Activated T-cell treated with anti-CD3 and anti-CD28 coated beads for 48 hours (primary cell): ENCODE data around the gene MLEC.

ENCODE experiments used
- DNase-seq: peaks from one replicate; pipeline ENCODE4 v3.0.0-alpha.2; 2020; ENCODE audit warnings: low read depth

MLEC gene, protein sequence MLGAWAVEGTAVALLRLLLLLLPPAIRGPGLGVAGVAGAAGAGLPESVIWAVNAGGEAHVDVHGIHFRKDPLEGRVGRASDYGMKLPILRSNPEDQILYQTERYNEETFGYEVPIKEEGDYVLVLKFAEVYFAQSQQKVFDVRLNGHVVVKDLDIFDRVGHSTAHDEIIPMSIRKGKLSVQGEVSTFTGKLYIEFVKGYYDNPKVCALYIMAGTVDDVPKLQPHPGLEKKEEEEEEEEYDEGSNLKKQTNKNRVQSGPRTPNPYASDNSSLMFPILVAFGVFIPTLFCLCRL

DNA sequence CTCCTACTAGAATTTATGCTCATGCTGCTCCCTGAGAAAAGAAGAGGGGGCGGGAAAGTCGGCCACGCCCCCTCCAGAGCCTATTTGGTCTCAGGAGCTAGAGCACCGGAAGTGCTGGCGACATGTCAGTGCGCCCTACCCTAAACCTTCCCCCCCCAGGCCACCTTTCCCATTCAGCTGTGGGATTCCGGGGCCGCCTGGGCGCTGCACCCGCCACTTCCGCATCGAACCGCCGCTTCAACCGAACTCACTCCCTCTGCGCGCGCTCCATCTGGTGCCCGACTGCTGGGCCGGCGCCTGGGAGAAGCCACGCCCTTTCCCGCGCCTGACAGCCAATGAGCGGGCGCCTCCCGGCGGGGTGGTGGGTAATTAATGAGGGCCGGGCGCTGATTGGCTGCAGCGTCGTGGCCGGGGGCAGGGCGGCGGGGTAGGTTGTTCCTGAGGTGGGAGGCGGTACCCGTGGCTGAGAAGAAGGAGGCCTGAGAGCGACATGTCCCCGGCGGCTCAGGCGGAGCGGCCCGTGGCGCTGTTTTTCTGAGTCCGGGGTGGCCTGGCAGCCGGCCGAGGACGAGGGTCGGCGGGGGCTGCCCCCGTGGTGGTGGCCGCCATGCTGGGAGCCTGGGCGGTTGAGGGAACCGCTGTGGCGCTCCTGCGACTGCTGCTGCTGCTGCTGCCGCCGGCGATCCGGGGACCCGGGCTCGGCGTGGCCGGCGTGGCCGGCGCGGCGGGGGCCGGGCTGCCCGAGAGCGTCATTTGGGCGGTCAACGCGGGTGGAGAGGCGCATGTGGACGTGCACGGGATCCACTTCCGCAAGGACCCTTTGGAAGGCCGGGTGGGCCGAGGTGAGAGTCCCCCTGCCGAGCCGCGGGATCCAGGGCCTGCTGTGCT lies at the start of gene MLEC:
Gene MLEC, plus strand, starts transcription at position 460 of the 888 bp plus-strand sequence. Its CDS starts 148 bp downstream, at position 608.
- peak; percentile 100 for DNase-seq

DNA sequence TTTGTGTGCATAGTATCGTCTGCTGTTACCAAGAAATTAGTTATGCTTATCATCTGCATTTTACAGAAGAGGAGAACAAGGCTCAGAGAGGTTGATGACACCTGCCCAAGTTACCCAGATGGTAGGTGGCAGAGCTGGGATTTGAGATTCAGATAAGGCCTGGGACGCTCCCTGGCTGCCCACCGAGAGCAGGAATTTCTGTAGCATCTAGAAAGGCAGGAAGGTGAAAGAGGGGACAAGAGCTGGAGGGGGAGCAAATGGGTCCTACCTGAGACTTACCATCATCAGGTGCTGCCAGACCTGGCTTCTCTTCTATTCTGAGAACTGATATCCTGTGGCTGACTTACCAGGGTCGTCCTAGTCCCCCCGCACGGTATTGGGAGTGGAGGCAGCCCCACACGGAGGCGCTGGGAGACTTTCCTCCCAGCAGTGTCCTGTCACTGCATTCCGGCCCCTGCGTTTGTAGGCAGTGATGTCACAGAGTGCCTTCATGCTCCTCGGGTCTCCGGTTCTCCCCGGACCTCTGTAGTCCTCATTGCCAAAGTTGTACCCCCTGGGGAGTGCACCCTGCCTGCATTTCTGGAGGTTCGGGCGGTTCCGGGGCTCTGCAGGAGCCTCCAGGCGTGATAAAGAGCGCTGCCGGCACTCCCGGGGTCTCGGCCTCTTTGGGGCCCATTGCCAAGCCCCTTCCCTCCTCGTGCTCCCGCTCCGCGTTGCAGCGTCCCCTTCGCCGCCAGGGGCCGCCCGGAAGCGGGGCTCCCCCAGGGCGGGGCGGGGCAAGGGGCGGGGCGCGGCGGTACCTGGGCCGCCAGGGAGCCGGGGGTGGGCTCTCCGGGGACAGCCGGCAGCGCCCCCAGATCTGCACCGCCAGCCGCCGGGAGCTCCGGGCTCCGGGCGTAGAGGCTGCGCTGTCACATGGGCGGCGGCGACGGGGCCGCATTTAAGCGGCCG lies 46.9 kb upstream of the MLEC start, which contains the start of gene CABP1:
Gene CABP1, plus strand, starts transcription at position 856 of the 951 bp plus-strand sequence. Its CDS starts 60 bp downstream, at position 916.
- DNase-seq: peak; percentile 71

DNA sequence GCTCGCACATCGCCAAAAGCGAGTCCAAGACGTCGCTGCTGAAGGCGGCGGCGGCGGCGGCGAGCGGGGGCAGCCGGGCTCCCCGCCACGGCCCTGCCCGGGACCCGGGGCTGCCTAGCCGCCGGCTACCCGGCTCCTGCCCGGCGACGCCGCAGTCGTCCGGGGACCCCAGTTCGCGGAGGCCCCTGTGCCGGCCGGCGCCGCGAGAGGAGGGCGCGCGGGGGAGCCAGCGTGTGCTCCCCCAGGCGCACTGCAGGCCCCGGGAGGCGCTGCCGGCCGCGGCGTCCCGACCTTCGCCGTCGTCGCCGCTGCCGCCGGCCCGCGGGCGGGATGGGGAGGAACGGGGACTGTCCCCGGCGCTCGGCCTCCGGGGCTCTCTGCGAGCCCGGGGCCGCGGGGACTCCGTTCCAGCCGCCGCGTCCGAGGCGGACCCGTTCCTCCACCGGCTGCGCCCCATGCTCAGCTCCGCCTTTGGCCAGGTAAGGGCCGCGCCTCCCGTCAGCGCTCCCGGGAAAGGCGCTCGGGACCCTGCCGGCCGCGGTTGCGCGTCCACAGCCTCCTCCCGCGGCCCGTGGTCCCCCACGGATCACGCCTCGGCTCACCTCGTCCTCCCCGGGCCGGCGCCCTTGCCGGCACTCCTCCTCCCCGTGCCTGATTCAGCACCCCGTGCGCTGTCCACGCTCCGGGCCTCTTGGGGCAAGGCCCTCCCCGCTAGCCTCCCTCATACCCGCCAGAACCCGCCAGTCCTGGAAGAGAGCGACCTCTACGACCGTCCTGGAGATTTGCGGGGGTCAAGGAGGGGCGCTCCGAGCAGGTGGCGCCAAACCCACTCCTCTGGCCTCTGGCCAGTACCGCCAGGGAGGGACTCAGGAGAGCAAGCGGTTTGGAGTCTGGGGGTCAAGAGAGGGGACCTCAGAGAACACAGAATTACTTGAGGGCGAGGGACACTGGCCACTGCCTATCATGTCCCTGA lies 45.8 kb upstream of the MLEC start:
- peak; percentile 37 for DNase-seq

DNA sequence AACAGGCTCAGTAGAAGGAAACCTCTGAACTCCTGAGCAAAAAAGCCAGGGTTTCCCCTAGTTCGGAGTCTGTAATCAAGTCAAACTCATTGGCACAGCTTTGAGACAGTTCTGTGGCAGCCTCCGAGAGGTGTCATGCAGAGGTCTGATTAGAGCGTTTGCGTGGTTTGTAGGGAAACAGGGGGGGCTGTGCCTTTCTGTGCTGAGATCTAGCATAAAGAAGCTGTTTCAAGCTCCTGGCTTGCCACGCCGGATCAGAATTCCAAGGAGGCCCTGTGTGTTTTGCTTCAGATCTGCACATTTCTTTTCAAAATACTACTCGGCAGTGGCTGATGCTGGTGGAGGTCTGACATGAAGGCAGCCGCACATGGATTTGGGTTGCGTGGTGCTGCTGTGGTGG lies 44.8 kb upstream of the MLEC start:
- no peak for DNase-seq

DNA sequence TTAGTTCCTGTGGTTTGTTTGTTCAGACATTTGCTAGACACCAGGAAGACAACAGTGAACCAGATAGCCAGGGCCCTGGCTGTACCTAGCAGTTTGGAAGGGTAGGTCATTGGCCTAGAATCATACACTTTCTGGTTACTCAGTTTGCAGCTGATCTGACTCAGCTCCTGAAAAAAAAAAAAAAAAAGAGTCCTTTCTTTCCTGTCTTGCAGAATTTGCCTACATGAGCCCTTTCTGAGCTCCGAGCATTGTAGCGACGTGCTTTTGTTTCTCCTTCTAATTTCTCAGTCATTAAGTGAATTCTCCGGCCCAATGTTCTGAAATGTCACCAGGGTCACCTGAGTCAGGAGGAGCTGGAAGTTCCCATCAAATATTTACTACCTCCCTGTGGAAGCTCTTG lies 44.1 kb upstream of the MLEC start:
- DNase-seq: no peak

DNA sequence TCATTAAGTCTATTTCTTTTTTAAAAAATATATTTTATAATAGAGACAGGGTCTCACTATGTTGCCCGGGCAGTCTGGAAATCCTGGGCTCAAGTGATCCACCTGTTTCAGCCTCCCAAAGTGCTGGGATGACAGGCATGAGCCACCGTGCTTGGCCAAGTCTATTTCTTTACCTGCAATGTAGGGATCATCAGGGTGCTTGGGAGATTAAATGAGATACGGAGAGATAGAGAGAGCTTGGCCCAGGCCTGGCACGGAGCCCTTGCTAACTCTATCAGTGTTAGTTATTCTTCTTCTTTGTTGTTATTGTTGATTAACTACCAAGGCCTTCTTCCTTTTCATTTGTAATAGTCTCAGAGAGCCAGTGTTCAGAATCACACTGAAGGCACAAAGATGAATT lies 43.4 kb upstream of the MLEC start:
- no peak for DNase-seq

DNA sequence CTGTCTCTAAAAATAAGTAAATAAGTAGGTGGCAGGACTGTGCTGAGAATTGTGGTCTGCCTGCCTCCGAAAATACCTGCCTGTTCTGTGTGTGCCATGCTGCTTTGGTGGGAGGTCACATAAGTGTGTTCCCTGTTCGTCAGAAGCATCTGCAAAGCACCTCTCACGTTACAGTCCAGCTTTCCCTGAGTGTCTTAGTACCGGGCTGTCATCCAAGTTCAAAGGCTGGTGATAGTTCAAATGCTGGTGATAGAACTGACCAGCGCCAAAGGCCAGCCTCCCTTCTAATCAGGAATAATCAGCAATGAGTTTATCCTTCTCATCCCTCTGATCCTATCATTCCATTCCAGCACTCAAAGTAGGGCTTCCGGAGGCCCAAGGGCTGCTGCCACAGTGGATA lies 40.9 kb upstream of the MLEC start:
- no peak for DNase-seq

DNA sequence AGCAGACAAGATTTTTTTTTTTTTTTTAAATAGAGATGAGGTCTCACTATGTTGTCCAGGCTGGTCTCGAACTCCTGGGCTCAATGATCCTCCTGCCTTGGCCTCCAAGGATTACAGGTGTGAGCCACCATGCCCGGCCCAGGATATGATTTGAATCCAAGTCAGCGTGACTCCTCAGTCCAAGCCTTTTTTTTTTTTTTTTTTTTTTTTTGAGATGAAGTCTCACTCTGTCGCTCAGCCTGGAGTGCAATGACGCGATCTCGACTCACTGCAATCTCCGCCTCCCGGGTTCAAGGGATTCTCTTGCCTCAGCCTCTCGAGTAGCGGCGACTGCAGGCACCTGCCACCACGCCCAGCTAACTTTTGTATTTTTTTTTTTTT lies 39.6 kb upstream of the MLEC start:
- no peak for DNase-seq

DNA sequence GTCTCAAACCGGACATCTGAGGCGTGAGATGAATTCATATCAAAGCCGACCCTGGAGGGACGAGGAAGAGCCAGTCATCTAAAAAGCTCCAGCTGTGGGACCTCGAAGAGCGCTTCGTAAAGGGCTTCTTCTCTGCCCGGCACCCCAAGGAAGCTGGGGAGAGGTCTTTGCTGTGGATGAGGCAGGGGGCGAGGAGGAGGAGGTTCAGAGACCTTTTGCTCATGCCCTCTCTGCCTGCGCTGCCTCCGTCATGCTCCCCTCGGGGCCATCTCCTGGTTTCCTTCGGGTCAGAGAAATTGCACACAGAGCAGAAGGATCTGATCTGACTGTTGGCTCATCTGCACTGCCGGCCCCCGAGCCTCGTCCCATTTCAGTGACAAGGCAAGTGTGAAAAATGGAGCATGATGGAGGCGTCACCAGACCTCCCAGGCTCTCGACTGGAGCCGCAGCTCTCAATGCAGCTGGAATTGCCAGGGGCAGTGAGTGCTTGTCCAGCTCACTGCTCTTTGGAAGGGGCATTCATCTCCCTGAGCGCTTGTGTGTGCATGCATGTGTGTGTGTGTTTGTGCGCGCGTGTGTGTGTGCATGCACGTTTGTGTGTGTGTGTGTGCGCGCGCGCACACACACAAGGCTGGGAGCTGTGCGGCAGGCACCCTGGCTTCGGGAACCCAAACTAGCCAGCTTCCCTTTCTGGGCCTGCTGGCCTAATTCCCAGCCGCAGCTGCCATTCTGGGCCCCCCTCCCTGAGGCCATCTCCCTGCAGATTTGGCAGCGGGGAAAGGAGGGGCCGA lies 37.3 kb upstream of the MLEC start:
- DNase-seq: no peak

DNA sequence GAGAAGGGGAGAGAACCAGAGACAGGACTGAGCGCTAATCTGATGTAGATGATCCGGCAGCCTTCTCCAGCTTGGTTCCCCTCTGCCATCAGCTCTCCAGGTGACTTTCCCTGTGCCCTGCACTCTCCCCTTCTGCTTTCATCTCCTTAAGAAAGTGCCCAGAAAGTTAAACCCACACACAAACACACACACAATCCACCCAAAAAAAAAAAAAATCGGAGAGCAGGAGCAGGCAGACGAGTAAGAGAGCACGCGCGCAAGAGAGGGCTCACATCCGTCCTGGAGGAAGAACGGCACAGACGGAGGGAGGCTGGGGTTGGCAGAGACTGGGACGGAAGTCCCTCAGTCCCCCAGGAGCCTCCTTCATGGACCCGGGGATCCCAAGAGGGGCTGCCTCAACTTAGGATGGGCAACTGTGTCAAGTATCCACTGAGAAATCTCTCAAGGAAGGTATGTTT lies 36.7 kb upstream of the MLEC start:
- DNase-seq: no peak

DNA sequence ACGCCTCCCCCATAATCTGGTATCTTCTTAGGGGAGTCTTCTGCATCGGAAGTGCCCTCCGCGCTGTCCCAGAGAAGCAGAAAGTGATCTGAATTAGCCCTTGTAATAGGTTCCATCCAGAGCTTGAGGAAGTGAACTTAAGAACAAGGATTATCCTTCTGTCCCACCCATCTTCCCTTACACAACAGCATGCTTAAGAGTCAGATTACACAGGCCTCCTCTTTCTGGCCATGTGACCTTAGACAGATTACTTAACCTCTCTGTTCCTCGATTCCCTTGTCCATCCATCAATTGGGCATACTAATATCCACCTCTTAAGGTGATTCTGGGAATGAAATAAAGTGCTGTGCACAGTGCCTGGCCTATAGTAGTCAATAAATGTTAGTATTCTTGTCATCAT lies 35.1 kb upstream of the MLEC start:
- no peak for DNase-seq

DNA sequence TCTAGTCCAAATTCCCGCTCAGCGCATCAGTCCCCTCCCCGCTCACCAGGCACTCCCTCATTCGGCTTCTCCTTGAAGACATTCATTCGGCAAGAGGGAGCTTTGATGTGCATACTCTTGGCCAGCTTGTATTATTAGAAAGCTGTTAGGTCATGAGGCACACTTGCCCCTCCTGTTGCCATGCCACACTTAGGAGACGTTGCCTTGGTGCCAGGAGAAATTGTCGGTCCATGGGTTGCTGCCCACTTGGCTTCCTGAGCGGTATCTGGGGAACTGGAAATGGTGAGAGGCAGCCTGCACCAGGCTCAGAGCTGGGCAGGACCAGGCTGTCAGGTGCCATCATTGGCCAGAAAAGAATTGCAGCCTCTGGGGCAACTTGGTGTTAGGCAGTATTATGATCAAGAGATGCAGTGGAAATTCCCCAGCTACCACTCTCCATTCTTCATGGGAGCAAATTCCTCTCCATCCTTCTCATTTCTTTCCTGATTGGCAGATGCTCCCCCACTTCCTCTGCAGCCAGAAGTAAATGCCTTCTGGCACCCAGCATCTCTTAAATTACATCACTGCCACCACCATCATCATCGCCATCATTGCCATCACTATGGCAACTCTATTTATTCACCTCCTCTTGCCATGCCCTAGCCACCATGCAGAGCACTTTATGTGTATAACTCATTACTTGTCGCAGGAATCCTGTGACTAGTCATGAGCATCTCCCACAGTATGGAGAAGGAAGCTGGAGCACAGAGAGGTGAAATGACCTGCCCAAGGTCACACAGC lies 34.1 kb upstream of the MLEC start:
- no peak for DNase-seq

DNA sequence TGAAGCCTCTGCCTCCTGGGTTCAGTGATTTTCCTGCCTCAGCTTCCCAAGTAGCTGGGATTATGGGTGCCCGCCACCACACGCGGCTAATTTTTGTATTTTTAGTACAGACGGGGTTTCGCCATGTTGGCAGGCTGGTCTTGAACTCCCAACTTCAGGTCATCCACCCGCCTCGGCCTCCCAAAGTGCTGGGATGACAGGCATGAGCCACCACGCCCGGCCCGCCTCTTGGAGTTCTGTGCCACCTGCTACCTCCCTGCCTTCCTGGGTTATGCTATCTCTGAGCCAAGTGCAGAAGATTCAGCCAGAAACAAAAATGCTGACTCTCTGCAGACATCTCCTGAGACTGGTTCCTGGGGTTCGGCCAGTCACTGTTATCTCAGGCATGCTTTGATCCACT lies 33.3 kb upstream of the MLEC start:
- DNase-seq: no peak

DNA sequence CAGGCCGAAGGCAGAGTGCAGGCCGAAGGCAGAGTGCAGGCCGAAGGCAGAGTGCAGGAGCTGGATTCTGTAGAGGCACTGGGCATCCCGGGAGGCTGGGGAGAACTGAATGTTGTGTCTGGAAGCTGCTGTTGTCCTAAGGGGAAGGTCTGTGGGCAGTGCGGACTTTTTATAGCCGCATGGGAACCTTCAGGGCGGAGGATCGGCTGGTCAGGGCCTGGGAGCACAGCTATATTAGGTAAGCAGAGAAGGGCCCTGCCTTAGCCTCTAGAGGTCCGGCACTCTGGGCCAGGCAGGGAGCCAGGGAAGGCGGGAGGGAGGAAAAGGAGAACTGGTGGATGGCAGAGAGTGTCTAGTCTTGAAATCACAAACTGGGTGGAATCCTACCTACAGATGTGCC lies 32.3 kb upstream of the MLEC start:
- DNase-seq: no peak

DNA sequence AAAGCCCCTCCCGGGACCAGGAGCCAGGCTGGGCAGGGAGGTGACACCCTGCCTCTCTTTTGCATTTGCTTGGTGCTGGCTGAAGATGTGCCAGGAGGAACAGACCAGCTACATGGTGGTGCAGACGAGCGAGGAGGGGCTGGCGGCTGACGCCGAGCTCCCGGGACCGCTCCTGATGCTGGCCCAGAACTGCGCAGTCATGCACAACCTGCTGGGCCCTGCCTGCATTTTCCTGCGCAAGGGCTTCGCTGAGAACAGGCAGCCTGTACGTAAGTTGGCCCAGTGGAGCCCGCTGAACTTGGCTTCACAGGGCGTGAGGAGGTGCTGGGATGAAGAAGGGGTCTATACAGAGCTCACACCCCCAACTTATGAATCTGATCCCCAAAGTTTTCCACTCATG lies 30.9 kb upstream of the MLEC start:
- DNase-seq: no peak

DNA sequence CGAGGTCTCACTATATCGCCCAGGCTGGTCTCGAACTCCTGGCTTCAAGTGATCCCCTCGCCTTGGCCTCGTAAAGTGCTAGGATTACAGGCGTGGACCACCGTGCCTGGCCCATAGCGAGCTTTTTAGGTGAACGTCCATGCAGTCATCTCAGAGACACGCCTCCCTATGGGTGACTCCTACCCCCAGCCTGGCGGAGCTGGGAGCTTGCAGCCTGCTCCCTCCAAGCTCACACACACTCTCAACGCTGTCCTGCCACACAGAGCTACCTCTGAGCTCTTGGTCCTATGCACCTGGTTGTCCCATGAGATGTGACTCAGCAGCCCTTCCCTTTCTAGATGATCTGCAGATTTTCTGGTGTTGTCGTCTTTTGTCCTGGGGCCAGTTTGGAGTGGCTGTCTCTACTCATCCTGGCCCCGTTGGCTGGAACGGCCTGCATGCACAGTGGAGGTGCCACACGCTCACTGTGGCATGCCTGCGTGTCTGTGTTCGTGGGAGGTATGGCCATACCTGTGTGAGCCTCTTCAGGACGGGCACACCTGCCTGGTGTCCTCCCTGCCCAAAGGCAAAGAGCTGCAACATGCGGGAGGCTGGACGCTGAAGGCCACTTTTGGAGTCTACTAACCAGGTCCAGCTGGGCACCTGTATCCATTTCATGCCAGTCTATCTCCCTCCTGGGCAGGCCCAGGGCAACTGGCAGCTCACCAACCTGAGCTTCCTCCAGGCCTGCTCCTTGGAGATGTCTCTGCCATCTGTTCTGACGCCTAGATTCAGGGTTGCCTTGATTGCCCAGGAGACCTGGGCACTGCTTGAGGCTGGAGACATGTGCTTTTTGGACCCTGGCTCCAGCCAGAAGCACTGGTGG lies 28.4 kb upstream of the MLEC start:
- no peak for DNase-seq

DNA sequence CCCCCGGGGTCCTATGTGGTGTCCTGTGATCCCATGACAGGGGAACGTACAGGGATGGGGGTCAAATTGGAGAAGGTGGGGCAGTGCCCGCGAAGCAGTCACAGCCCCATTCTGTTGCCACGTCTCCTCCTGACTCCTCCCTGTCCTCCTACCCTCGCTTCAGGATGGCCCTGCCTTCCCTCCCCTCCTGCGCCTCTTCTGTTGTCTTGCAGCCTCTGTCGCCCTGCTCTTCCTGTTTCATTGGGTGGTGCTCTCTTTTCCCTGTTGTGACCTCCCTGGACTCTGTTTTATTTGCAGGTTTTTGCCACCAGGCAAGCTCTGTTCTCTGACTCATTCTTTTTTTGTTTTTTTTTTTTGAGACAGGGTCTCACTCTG lies 27.8 kb upstream of the MLEC start:
- DNase-seq: no peak

DNA sequence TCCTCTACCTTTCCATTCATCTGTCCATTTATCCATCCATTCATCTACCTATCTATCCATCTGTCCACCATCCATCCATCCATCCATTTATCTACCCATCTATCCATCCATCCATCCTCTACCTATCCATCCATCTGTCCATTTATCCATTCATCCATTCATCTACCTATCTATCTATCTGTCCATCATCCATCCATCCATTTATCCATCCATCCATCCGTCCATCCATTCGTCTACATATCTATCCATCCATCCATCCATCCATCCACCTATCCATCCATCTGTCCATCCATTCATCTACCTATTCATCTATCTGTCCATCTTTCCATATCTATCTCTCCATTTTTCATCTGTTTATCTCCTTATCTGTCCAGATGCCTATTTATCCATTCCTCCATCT lies 25.5 kb upstream of the MLEC start:
- no peak for DNase-seq
